ENCODE results near the gene CLIP2.

DNA sequence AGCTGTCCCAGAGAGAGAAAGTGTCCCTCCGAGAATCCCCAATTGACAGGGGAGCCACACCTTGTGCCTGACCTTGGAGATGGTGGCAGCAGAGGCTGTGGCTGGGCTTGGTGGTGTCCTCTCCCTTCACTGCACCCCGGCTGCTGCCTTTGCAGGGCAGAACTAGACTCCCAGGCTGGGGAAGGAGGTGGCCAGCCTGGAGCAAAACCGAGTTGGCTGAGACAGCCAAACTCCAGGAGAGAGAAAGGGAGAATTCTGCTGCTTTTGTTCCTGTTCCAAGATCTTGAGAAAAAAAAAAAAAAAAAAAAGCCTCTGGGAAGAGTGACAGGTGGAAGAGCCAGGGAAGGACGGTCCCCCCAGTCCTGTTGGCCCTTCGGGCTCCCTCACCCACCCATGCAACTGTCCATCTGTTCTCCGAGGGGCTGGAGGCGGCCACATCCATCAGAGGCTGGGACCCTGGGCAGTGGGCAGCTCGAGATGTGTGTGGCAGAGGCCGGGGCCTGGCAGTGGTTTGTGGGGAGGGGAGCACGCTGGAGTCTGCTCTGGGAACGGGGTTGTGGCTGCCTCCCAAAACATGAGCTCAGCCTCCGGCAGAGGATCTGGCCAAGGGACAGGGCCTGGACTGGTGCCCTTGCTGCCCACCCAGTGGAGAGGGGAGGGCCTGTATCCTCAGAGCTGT lies 35.5 kb downstream of the CLIP2 start:
- TF ChIP-seq POLR2AphosphoS5 (IDR thresholded peaks at IDR 0.05; ENCODE audit: low read depth, low read length) (no peak), YY1 (IDR thresholded peaks at IDR 0.05; ENCODE audit: low read depth, low read length) (no peak)
- TF ChIP-seq, protein P1, sequence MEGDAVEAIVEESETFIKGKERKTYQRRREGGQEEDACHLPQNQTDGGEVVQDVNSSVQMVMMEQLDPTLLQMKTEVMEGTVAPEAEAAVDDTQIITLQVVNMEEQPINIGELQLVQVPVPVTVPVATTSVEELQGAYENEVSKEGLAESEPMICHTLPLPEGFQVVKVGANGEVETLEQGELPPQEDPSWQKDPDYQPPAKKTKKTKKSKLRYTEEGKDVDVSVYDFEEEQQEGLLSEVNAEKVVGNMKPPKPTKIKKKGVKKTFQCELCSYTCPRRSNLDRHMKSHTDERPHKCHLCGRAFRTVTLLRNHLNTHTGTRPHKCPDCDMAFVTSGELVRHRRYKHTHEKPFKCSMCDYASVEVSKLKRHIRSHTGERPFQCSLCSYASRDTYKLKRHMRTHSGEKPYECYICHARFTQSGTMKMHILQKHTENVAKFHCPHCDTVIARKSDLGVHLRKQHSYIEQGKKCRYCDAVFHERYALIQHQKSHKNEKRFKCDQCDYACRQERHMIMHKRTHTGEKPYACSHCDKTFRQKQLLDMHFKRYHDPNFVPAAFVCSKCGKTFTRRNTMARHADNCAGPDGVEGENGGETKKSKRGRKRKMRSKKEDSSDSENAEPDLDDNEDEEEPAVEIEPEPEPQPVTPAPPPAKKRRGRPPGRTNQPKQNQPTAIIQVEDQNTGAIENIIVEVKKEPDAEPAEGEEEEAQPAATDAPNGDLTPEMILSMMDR (IDR thresholded peaks at IDR 0.05; ENCODE audit: control extremely low read depth in 1 of 3, insufficient read depth in 1 of 3, low read depth in 1 of 3, low read length in 3 of 3) = no peak
